Liver (tissue), 9 donors: Measurements from ENCODE around the gene HOXD4. TPM values are rescaled to one million over a fixed set of nuclear protein-coding genes. Genes with fewer than 3 reads are reported as not detected.

Source experiments
- DNase-seq: peaks from one replicate; pipeline ENCODE4 v3.0.0-alpha.2; 2017; ENCODE audit warnings: low spot score
- H3K27ac ChIP-seq, 2 donors: one replicate each; pipeline ENCODE4 v1.7.0; 2013; ENCODE audit warnings: inconsistent platforms in 2 of 2, low read length in 2 of 2, control low read depth in 1 of 2, low read depth in 1 of 2, mild to moderate bottlenecking in 1 of 2
- H3K27me3 ChIP-seq, 4 donors: one replicate each; pipeline versions ENCODE4 v1.6.1 to v1.7.0; 2013; ENCODE audit warnings: low read length in 3 of 4, inconsistent platforms in 1 of 4, mild to moderate bottlenecking in 1 of 4, moderate library complexity in 1 of 4; ENCODE audit not compliant: control insufficient read depth in 4 of 4, insufficient read depth in 4 of 4
- H3K36me3 ChIP-seq, 4 donors: one replicate each; pipeline versions ENCODE4 v1.6.1 to v1.7.0; 2013; ENCODE audit warnings: low read length in 3 of 4, mild to moderate bottlenecking in 3 of 4, low read depth in 1 of 4, moderate library complexity in 1 of 4; ENCODE audit not compliant: control insufficient read depth in 4 of 4, insufficient read depth in 3 of 4
- H3K4me1 ChIP-seq, 4 donors: one replicate each; pipeline versions ENCODE4 v1.6.1 to v1.7.0; 2013; ENCODE audit warnings: low read length in 3 of 4, mild to moderate bottlenecking in 3 of 4, moderate library complexity in 1 of 4; ENCODE audit not compliant: control insufficient read depth in 4 of 4, insufficient read depth in 4 of 4
- H3K4me3 ChIP-seq, 3 donors: one replicate each; pipeline versions ENCODE4 v1.6.1 to v1.7.0; 2013; ENCODE audit warnings: low read length in 3 of 3, control low read depth in 1 of 3, low read depth in 1 of 3, mild to moderate bottlenecking in 1 of 3
- H3K9ac ChIP-seq, 2 donors: one replicate each; pipeline ENCODE4 v1.7.0; 2013; ENCODE audit warnings: low read length in 2 of 2, mild to moderate bottlenecking in 2 of 2, moderate library complexity in 2 of 2, control low read depth in 1 of 2, low read depth in 1 of 2
- H3K9me3 ChIP-seq, 4 donors: one replicate each; pipeline versions ENCODE4 v1.6.1 to v1.7.0; 2013; ENCODE audit warnings: low read length in 3 of 4; ENCODE audit not compliant: control insufficient read depth in 4 of 4
- ATF3 ChIP-seq: IDR thresholded peaks from 2 replicates; pipeline ENCODE4 v1.6.1; 2016; ENCODE audit warnings: antibody characterized with exemption
- CTCF ChIP-seq: fragments of 150-350 bp; IDR thresholded peaks from 2 replicates; pipeline ENCODE4 v1.5.1; 2017; ENCODE audit warnings: improper control_type of control experiment, low read depth, low read length; ENCODE audit not compliant: missing input control
- EGR1 ChIP-seq, 2 donors: IDR thresholded peaks; 2 replicates each; pipeline ENCODE4 v1.6.1; 2016 to 2018; ENCODE audit warnings: antibody characterized with exemption in 2 of 2, low read depth in 2 of 2
- FOXA1 ChIP-seq: IDR thresholded peaks from 2 replicates; pipeline ENCODE4 v1.6.1; 2016; ENCODE audit warnings: antibody characterized with exemption
- FOXA2 ChIP-seq: IDR thresholded peaks from 2 replicates; pipeline ENCODE4 v1.6.1; 2016; ENCODE audit warnings: antibody characterized with exemption
- GABPA ChIP-seq, 2 donors: IDR thresholded peaks in 1 of 2; conservative IDR thresholded peaks in 1 of 2; 2 replicates each; pipeline ENCODE4 v1.6.1; 2016; ENCODE audit warnings: antibody characterized with exemption in 2 of 2, mild to moderate bottlenecking in 1 of 2, moderate library complexity in 1 of 2
- HNF4A ChIP-seq, 2 donors: conservative IDR thresholded peaks; 2 replicates each; pipeline ENCODE4 v1.6.1; 2016; ENCODE audit warnings: antibody characterized with exemption in 2 of 2, mild to moderate bottlenecking in 2 of 2
- HNF4G ChIP-seq: IDR thresholded peaks from 2 replicates; pipeline ENCODE4 v1.6.1; 2016; ENCODE audit warnings: antibody characterized with exemption
- JUND ChIP-seq, 2 donors: IDR thresholded peaks; 2 replicates each; pipeline ENCODE4 v1.6.1; 2016; ENCODE audit warnings: antibody characterized with exemption in 2 of 2
- MAX ChIP-seq: IDR thresholded peaks from 2 replicates; pipeline ENCODE4 v1.6.1; 2016; ENCODE audit warnings: antibody characterized with exemption
- NR2F2 ChIP-seq: IDR thresholded peaks from 2 replicates; pipeline ENCODE4 v1.6.1; 2016; ENCODE audit warnings: antibody characterized with exemption
- RAD21 ChIP-seq, 2 donors: IDR thresholded peaks; 2 replicates each; pipeline ENCODE4 v1.6.1; 2016; ENCODE audit warnings: antibody characterized with exemption in 2 of 2, mild to moderate bottlenecking in 2 of 2
- RXRA ChIP-seq, 2 donors: IDR thresholded peaks; 2 replicates each; pipeline ENCODE4 v1.6.1; 2017 to 2018; ENCODE audit warnings: antibody characterized with exemption in 2 of 2, mild to moderate bottlenecking in 1 of 2
- SP1 ChIP-seq: IDR thresholded peaks from 2 replicates; pipeline ENCODE4 v1.6.1; 2018; ENCODE audit warnings: antibody characterized with exemption, mild to moderate bottlenecking
- TAF1 ChIP-seq: conservative IDR thresholded peaks from 2 replicates; pipeline ENCODE4 v1.6.1; 2016; ENCODE audit warnings: antibody characterized with exemption, mild to moderate bottlenecking
- YY1 ChIP-seq: IDR thresholded peaks from 2 replicates; pipeline ENCODE4 v1.6.1; 2016; ENCODE audit warnings: antibody characterized with exemption, mild to moderate bottlenecking
- ZBTB33 ChIP-seq: IDR thresholded peaks from 2 replicates; pipeline ENCODE4 v1.6.1; 2016; ENCODE audit warnings: antibody characterized with exemption
- WGBS: extraction: QIAGEN DNeasy Blood & Tissue Kit; methylation state at CpG from one replicate; pipeline ENCODE4 v1.1.7; 2013; 5-methylcytosine and 5-hydroxymethylcytosine counted together
- polyA plus RNA-seq, 2 donors: library from polyadenylated mRNA; stranded (reverse) in 1 of 2; unstranded in 1 of 2; fragments of 200-250 nt in 1 of 2; fragments of >200 nt in 1 of 2; fragmentation: Nextera tagmentation in 1 of 2; extraction: Ambion mirVana in 1 of 2; gene quantifications; one replicate each; pipeline versions ENCODE4 v1.2.1 to v1.2.3, GENCODE V29; 2013 to 2015
- total RNA-seq, 2 donors: library from RNA; depleted of rRNA; stranded (reverse); fragments of >200 nt; gene quantifications; one replicate each; pipeline ENCODE4 v1.2.3, GENCODE V29; 2014
- TF ChIP-seq, protein P1 (sequence below): IDR thresholded peaks from 2 replicates; pipeline ENCODE4 v1.6.1; 2016; ENCODE audit warnings: antibody characterized with exemption, mild to moderate bottlenecking
- donor health status: healthy.
- donor health status: healthy.
- donor health status: healthy.
- donor health status: healthy.
- donor health status: healthy.

The HOXD4 gene
- total and polyA plus RNA-seq, 4 donors, result not detected

GRCh38 chr2:176164201-176164600, 12.9 kb downstream of the HOXD4 start (continued):
- TF ChIP-seq CTCF (no peak), HNF4A (conservative IDR thresholded peaks at IDR 0.05) (no peak), FOXA2 (no peak), FOXA1 (no peak), SP1 (no peak), GABPA (IDR thresholded peaks at IDR 0.05 in 1 of 2, conservative IDR thresholded peaks at IDR 0.05 in 1 of 2) (no peak)

- no peak for DNase-seq
- H3K4me3 ChIP-seq, result no peak overlapping the region
- H3K36me3 ChIP-seq, result no peaks in the 10 kb centered on the region
- no peak overlapping the region for H3K27ac ChIP-seq
- no peak overlapping the region for H3K9ac ChIP-seq
- WGBS, result 12% methylated on average over 52 of the region's 52 CpGs
- H3K27me3 ChIP-seq, result peaks cover 8 to 35% (median 24%) of the 10 kb centered on the region in 4 donors
- peaks cover 0 to 7% (median 0%) of the 10 kb centered on the region in 4 donors for H3K9me3 ChIP-seq
- TF ChIP-seq ATF3, result no peak
- TF ChIP-seq FOXA1, result no peak
- TF ChIP-seq GABPA (IDR thresholded peaks at IDR 0.05 in 1 of 2, conservative IDR thresholded peaks at IDR 0.05 in 1 of 2), result no peak
- no peak for TF ChIP-seq RAD21 (IDR thresholded peaks at IDR 0.05)
- TF ChIP-seq YY1, result no peak
- TF ChIP-seq NR2F2, result no peak
- no peak for TF ChIP-seq SP1
- no peak for TF ChIP-seq EGR1 (IDR thresholded peaks at IDR 0.05; ENCODE audit: low read depth in 2 of 2)
- TF ChIP-seq JUND (IDR thresholded peaks at IDR 0.05), result no peak
- TF ChIP-seq HNF4A (conservative IDR thresholded peaks at IDR 0.05), result no peak
- no peak for TF ChIP-seq MAX
- no peak for TF ChIP-seq HNF4G
- no peak for TF ChIP-seq RXRA (IDR thresholded peaks at IDR 0.05)
- TF ChIP-seq CTCF, result no peak
- TF ChIP-seq ZBTB33, result no peak
- TF ChIP-seq, protein P1, sequence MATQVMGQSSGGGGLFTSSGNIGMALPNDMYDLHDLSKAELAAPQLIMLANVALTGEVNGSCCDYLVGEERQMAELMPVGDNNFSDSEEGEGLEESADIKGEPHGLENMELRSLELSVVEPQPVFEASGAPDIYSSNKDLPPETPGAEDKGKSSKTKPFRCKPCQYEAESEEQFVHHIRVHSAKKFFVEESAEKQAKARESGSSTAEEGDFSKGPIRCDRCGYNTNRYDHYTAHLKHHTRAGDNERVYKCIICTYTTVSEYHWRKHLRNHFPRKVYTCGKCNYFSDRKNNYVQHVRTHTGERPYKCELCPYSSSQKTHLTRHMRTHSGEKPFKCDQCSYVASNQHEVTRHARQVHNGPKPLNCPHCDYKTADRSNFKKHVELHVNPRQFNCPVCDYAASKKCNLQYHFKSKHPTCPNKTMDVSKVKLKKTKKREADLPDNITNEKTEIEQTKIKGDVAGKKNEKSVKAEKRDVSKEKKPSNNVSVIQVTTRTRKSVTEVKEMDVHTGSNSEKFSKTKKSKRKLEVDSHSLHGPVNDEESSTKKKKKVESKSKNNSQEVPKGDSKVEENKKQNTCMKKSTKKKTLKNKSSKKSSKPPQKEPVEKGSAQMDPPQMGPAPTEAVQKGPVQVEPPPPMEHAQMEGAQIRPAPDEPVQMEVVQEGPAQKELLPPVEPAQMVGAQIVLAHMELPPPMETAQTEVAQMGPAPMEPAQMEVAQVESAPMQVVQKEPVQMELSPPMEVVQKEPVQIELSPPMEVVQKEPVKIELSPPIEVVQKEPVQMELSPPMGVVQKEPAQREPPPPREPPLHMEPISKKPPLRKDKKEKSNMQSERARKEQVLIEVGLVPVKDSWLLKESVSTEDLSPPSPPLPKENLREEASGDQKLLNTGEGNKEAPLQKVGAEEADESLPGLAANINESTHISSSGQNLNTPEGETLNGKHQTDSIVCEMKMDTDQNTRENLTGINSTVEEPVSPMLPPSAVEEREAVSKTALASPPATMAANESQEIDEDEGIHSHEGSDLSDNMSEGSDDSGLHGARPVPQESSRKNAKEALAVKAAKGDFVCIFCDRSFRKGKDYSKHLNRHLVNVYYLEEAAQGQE, result no peak
- TF ChIP-seq FOXA2, result no peak
- no peak for TF ChIP-seq TAF1
- H3K4me1 ChIP-seq, result peaks cover 0 to 20% (median 4%) of the 10 kb centered on the region in 4 donors
These were observed 13.4 kb downstream of the HOXD4 start for GRCh38 chr2:176164611-176165369.
